GM12878 (cell line): Measurements from ENCODE around the gene FGGY. TPM values are rescaled to one million over a fixed set of nuclear protein-coding genes. Genes with fewer than 3 reads are reported as not detected.

Experiments used
- E4F1 ChIP-seq: fragments of 450-650 bp; IDR thresholded peaks from 2 replicates; pipeline ENCODE4 v1.6.1; 2018; ENCODE audit warnings: borderline replicate concordance, mild to moderate bottlenecking; ENCODE audit not compliant: partially characterized antibody
- EED ChIP-seq: sonication (generic); IDR thresholded peaks from 2 replicates; pipeline ENCODE4 v1.6.1; 2016; ENCODE audit warnings: antibody characterized with exemption, low read depth
- JUND ChIP-seq: IDR thresholded peaks from 2 replicates; pipeline ENCODE4 v1.6.1; 2012; ENCODE audit warnings: low read depth, mild to moderate bottlenecking, low read length, improper control_type of control experiment, moderate library complexity
- MTA2 ChIP-seq: fragments of 450-650 bp; IDR thresholded peaks from 2 replicates; pipeline ENCODE4 v1.6.1; 2016; ENCODE audit warnings: low read depth, mild to moderate bottlenecking, moderate library complexity
- NFYA ChIP-seq: IDR thresholded peaks from 2 replicates; pipeline ENCODE4 v1.6.1; 2011; ENCODE audit warnings: low read depth, mild to moderate bottlenecking, low read length, improper control_type of control experiment, borderline replicate concordance
- TAF1 ChIP-seq: IDR thresholded peaks from 2 replicates; pipeline ENCODE4 v1.6.1; 2011; ENCODE audit warnings: mild to moderate bottlenecking, low read depth, low read length, borderline replicate concordance
- ZNF687 ChIP-seq: fragments of 450-650 bp; IDR thresholded peaks from 2 replicates; pipeline ENCODE4 v1.6.1; 2017; ENCODE audit warnings: mild to moderate bottlenecking, moderate library complexity
- polyA plus RNA-seq, 11 experiments: library from polyadenylated mRNA; depleted of rRNA in 4 of 11; unstranded in 6 of 11; stranded (reverse) in 5 of 11; fragments of >200 nt; fragmentation: Nextera tagmentation in 4 of 11; fragmentation: Illumina TruSeq in 1 of 11; extraction: Ambion mirVana in 4 of 11; extraction: Trizol in 1 of 11; gene quantifications; 1 replicate in 1 of 11; 2 replicates in 10 of 11; pipeline versions ENCODE4 v1.2.1 to v1.2.3, GENCODE V29; 2011 to 2016; ENCODE audit warnings: inconsistent platforms in 2 of 11, missing spikeins in 2 of 11, low read depth in 1 of 11
- total RNA-seq, 4 experiments: library from RNA; depleted of rRNA in 3 of 4; stranded (reverse); fragments of >200 nt in 3 of 4; fragmentation: Illumina TruSeq in 1 of 4; extraction: Trizol in 1 of 4; gene quantifications; 2 replicates each; pipeline versions ENCODE4 v1.2.1 to v1.2.3, GENCODE V29; 2013 to 2021
- TF ChIP-seq, protein P1 (sequence below): fragments of 450-650 bp; formaldehyde crosslinking; IDR thresholded peaks from 2 replicates; pipeline ENCODE4 v1.4.0; 2020; ENCODE audit warnings: mild to moderate bottlenecking, moderate library complexity
- TF ChIP-seq, protein P2 (sequence below): fragments of 450-650 bp; IDR thresholded peaks from 2 replicates; pipeline ENCODE4 v1.6.1; 2017; ENCODE audit warnings: antibody characterized with exemption, mild to moderate bottlenecking, moderate library complexity

Gene FGGY
- total and polyA plus RNA-seq, 10 of the 15 experiments (the other 5 are each of a cell fraction or from before 2014, with no cell fraction given): 6.2 to 11.9 (median 7.5) TPM

DNA sequence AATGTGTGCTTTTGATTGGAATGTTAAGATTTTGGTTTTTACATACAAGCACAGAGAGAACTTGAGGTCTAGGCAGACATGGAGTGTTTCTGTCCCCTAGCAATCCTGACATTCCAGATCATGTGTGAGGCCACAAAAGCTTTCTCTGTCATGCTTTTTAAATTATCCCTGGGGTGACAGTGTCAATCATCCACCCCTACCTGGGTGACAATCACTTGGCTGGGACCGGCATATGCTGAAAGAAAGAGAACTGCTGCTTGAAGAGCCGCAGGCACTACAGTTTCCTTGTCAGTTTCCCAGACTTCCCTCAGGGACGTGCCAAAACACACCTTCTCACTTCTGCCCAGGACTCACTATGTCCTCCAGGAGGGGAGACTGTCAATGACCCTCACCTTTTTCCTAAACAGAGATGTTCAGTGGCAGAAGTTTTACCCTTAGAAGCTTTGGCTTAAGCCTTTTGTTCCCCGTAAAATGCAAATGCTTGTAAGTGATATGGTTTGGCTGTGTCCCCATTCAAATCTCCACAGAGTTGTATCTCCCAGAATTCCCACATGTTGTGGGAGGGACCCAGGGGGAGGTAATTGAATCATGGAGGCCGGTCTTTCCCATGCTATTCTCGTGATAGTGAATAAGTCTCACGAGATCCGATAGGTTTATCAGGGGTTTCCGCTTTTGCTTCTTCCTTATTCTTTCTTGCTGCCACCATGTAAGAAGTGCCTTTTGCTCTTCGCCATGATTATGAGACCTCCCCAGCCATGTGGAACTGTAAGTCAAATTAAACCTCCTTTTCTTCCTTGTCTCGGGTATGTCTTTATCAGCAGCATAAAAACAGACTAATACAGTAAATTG, 217.4 kb downstream of the FGGY start (continued):
- TF ChIP-seq E4F1: no peak
- no peak for TF ChIP-seq JUND
- TF ChIP-seq TAF1: no peak
- no peak for TF ChIP-seq NFYA
- TF ChIP-seq EED: no peak
- no peak for TF ChIP-seq MTA2
- TF ChIP-seq, protein P1, sequence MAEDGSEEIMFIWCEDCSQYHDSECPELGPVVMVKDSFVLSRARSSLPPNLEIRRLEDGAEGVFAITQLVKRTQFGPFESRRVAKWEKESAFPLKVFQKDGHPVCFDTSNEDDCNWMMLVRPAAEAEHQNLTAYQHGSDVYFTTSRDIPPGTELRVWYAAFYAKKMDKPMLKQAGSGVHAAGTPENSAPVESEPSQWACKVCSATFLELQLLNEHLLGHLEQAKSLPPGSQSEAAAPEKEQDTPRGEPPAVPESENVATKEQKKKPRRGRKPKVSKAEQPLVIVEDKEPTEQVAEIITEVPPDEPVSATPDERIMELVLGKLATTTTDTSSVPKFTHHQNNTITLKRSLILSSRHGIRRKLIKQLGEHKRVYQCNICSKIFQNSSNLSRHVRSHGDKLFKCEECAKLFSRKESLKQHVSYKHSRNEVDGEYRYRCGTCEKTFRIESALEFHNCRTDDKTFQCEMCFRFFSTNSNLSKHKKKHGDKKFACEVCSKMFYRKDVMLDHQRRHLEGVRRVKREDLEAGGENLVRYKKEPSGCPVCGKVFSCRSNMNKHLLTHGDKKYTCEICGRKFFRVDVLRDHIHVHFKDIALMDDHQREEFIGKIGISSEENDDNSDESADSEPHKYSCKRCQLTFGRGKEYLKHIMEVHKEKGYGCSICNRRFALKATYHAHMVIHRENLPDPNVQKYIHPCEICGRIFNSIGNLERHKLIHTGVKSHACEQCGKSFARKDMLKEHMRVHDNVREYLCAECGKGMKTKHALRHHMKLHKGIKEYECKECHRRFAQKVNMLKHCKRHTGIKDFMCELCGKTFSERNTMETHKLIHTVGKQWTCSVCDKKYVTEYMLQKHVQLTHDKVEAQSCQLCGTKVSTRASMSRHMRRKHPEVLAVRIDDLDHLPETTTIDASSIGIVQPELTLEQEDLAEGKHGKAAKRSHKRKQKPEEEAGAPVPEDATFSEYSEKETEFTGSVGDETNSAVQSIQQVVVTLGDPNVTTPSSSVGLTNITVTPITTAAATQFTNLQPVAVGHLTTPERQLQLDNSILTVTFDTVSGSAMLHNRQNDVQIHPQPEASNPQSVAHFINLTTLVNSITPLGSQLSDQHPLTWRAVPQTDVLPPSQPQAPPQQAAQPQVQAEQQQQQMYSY (CRISPR knock-in tag): no peak
- no peak for TF ChIP-seq ZNF687
- TF ChIP-seq, protein P2, sequence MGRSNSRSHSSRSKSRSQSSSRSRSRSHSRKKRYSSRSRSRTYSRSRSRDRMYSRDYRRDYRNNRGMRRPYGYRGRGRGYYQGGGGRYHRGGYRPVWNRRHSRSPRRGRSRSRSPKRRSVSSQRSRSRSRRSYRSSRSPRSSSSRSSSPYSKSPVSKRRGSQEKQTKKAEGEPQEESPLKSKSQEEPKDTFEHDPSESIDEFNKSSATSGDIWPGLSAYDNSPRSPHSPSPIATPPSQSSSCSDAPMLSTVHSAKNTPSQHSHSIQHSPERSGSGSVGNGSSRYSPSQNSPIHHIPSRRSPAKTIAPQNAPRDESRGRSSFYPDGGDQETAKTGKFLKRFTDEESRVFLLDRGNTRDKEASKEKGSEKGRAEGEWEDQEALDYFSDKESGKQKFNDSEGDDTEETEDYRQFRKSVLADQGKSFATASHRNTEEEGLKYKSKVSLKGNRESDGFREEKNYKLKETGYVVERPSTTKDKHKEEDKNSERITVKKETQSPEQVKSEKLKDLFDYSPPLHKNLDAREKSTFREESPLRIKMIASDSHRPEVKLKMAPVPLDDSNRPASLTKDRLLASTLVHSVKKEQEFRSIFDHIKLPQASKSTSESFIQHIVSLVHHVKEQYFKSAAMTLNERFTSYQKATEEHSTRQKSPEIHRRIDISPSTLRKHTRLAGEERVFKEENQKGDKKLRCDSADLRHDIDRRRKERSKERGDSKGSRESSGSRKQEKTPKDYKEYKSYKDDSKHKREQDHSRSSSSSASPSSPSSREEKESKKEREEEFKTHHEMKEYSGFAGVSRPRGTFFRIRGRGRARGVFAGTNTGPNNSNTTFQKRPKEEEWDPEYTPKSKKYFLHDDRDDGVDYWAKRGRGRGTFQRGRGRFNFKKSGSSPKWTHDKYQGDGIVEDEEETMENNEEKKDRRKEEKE: no peak
